Neural progenitor cell (in vitro differentiated cells): Measurements from ENCODE around the gene ENPEP. TPM values are rescaled to one million over a fixed set of nuclear protein-coding genes. Genes with fewer than 3 reads are reported as not detected.
A peak's percentile ranks its signal among the peaks of the same experiment; 100 is the strongest.

Experiments
- DNase-seq: peaks from one replicate; pipeline ENCODE4 v3.0.0-alpha.2; 2016; ENCODE audit warnings: low spot score
- H2AFZ ChIP-seq: fragments of 200-600 bp; sonication (generic); replicated peaks from 2 replicates; pipeline ENCODE4 v1.6.1; 2016; ENCODE audit warnings: antibody characterized with exemption
- H3F3A ChIP-seq: fragments of 200-600 bp; sonication (generic); 2 replicates; pipeline ENCODE4 v1.6.1; 2016; ENCODE audit warnings: antibody characterized with exemption, low read depth
- H3K27ac ChIP-seq: fragments of 200-600 bp; sonication (generic); 2 replicates; pipeline ENCODE4 v1.5.1; 2016; ENCODE audit warnings: mild to moderate bottlenecking
- H3K27me3 ChIP-seq: fragments of 200-600 bp; sonication (generic); 2 replicates; pipeline ENCODE4 v1.6.1; 2016; ENCODE audit warnings: mild to moderate bottlenecking, moderate library complexity
- H3K36me3 ChIP-seq: fragments of 200-600 bp; sonication (generic); 2 replicates; pipeline ENCODE4 v1.5.1; 2016
- H3K4me1 ChIP-seq: fragments of 200-600 bp; sonication (generic); 2 replicates; pipeline ENCODE4 v1.6.1; 2016; ENCODE audit warnings: mixed run types
- H3K4me2 ChIP-seq: fragments of 200-600 bp; sonication (generic); 2 replicates; pipeline ENCODE4 v1.6.1; 2016
- H3K4me3 ChIP-seq: fragments of 200-600 bp; sonication (generic); 2 replicates; pipeline ENCODE4 v1.5.1; 2016
- H3K79me2 ChIP-seq: fragments of 200-600 bp; sonication (generic); 2 replicates; pipeline ENCODE4 v1.6.1; 2016; ENCODE audit warnings: low read depth
- H3K9ac ChIP-seq: fragments of 200-600 bp; sonication (generic); 2 replicates; pipeline ENCODE4 v1.6.1; 2016
- H3K9me3 ChIP-seq: fragments of 200-600 bp; sonication (generic); 2 replicates; pipeline ENCODE4 v1.5.1; 2016; ENCODE audit warnings: low read depth
- H4K20me1 ChIP-seq: fragments of 200-600 bp; sonication (generic); 2 replicates; pipeline ENCODE4 v1.6.1; 2016; ENCODE audit warnings: low read depth
- H3K27ac Mint-ChIP-seq: 3 replicates; pipeline ENCODE4 v1.8.0; 2021; ENCODE audit warnings: mixed read lengths
- H3K27me3 Mint-ChIP-seq: 2 replicates; pipeline ENCODE4 v1.8.0; 2022; ENCODE audit warnings: low read depth, mild to moderate bottlenecking, inconsistent platforms, moderate library complexity, mixed read lengths; ENCODE audit not compliant: insufficient read depth
- H3K36me3 Mint-ChIP-seq: 3 replicates; pipeline ENCODE4 v1.8.0; 2021; ENCODE audit warnings: mixed read lengths
- H3K4me1 Mint-ChIP-seq: 3 replicates; pipeline ENCODE4 v1.8.0; 2021; ENCODE audit warnings: mixed read lengths
- H3K4me3 Mint-ChIP-seq: 3 replicates; pipeline ENCODE4 v1.8.0; 2021; ENCODE audit warnings: mild to moderate bottlenecking, moderate library complexity, mixed read lengths
- H3K9me3 Mint-ChIP-seq: 3 replicates; pipeline ENCODE4 v1.8.0; 2020; ENCODE audit warnings: mixed read lengths
- EZH2 ChIP-seq: fragments of 200-600 bp; sonication (generic); IDR thresholded peaks from 2 replicates; pipeline ENCODE4 v1.6.1; 2017; ENCODE audit warnings: antibody characterized with exemption, mild to moderate bottlenecking, moderate library complexity
- EZH2phosphoT487 ChIP-seq: fragments of 200-600 bp; sonication (generic); IDR thresholded peaks from 2 replicates; pipeline ENCODE4 v1.6.1; 2017; ENCODE audit warnings: antibody characterized with exemption
- small RNA-seq: library from RNA; depleted of rRNA; stranded (forward); fragments of <200 nt; gene quantifications from one replicate; pipeline ENCODE3, GENCODE V24; 2015
- total RNA-seq: library from RNA; depleted of rRNA; stranded (reverse); fragments of >200 nt; gene quantifications from 2 replicates; pipeline ENCODE4 v1.2.3, GENCODE V29; 2015; ENCODE audit warnings: low replicate concordance
- TF ChIP-seq, protein P1 (sequence below): fragments of 200-600 bp; sonication (generic); IDR thresholded peaks from 2 replicates; pipeline ENCODE4 v1.5.1; 2017; ENCODE audit warnings: antibody characterized with exemption, mild to moderate bottlenecking

ENPEP gene
- total RNA-seq, 1 donor from 2014 or later, result 1.5 TPM

DNA sequence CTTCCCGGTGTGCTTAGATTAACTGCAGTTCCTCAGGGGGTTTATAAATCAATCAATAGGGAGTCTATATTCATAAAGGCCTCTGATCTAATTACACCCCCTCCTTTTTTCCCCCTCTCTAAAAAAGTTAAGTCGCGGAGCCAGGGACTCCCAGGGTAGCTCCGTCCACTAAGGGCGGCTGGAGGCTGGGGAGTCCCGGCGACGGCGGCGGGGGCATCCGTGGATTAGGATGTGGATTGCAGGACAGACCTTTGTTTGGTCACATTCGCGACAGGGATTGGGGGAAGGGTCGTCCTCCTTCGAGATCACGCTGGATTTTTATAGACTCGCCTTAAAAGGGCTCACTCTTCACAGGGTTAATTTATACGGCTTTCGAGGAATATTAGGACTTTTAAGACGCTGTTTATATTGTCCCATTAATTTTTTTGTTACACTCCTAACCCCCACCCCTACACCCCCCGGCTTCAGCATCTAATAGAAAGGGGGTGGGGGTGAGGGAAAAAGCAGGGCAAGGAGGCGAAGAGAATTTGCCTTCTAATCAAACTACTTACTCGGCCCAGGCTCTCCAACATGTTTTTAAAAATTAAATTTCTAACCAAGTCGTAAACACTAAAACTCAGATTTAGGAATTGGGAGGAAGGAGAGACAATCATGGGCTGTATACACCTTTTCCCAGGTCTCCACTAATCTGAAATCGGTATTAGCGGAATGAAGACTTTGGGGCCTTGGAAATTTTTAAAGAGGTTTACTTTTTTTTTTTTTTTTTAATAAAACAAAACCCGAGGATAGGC is 138.4 kb downstream of the ENPEP start:
- peaks cover 51% of the 10 kb centered on the region for H3K4me1 ChIP-seq
- no peak overlapping the region for H3K27ac Mint-ChIP-seq
- H2AFZ ChIP-seq, result no peak overlapping the region
- no peaks in the 10 kb centered on the region for H3K9me3 Mint-ChIP-seq
- peak overlapping the region; percentile 43 for H3K4me3 ChIP-seq
- H3K79me2 ChIP-seq, result no peaks in the 10 kb centered on the region
- no peak overlapping the region for H3K4me3 Mint-ChIP-seq
- H4K20me1 ChIP-seq, result peaks cover 24% of the 10 kb centered on the region
- TF ChIP-seq EZH2phosphoT487 (no peak), EZH2 (no peak)
- TF ChIP-seq, protein P1, sequence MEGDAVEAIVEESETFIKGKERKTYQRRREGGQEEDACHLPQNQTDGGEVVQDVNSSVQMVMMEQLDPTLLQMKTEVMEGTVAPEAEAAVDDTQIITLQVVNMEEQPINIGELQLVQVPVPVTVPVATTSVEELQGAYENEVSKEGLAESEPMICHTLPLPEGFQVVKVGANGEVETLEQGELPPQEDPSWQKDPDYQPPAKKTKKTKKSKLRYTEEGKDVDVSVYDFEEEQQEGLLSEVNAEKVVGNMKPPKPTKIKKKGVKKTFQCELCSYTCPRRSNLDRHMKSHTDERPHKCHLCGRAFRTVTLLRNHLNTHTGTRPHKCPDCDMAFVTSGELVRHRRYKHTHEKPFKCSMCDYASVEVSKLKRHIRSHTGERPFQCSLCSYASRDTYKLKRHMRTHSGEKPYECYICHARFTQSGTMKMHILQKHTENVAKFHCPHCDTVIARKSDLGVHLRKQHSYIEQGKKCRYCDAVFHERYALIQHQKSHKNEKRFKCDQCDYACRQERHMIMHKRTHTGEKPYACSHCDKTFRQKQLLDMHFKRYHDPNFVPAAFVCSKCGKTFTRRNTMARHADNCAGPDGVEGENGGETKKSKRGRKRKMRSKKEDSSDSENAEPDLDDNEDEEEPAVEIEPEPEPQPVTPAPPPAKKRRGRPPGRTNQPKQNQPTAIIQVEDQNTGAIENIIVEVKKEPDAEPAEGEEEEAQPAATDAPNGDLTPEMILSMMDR, result no peak
- peaks cover 93% of the 10 kb centered on the region for H3K27me3 Mint-ChIP-seq
- peak overlapping the region; percentile 86 for H3K4me2 ChIP-seq
- no peak overlapping the region for H3K9ac ChIP-seq
- no peaks in the 10 kb centered on the region for H3K36me3 ChIP-seq
- no peak overlapping the region for H3K27ac ChIP-seq
- peaks cover 52% of the 10 kb centered on the region for H3F3A ChIP-seq
- peak; percentile 69 for DNase-seq
- H3K36me3 Mint-ChIP-seq, result no peaks in the 10 kb centered on the region
- peaks cover 37% of the 10 kb centered on the region for H3K4me1 Mint-ChIP-seq
- no peaks in the 10 kb centered on the region for H3K9me3 ChIP-seq
- peaks cover 92% of the 10 kb centered on the region for H3K27me3 ChIP-seq

Small RNAs within 50 kb of the gene (small RNA-seq; reads per million reads assigned to genes)
- not detected for gene RF00494

Other genes starting within 250 kb of the ENPEP start
- 0.59 and 1.6 TPM in 2 replicates for gene PITX2, start 146.9 kb downstream of the ENPEP start, total RNA-seq